IMR-90 (cell line): Measurements from ENCODE around the gene CCNO. TPM values are rescaled to one million over a fixed set of nuclear protein-coding genes. Genes with fewer than 3 reads are reported as not detected.

Experiments
- ATAC-seq: fragments of 200-7000 bp; cut with Tn5 transposase; 2 replicates; pipeline ENCODE4 v1.9.1; 2020; ENCODE audit warnings: low read depth, mild to moderate bottlenecking, moderate library complexity
- BruUV-seq: library from RNA; stranded (reverse); fragments of 400-500 nt; replicated peaks from 2 replicates; lab custom pipeline; 2021; lab: Mats Ljungman, UMichigan
- CTCF ChIA-PET: fragments of 300-600 bp; formaldehyde crosslinking; extraction: SDS; loops from one replicate; lab custom pipeline; 2021; ENCODE audit warnings: antibody characterized with exemption; lab: Yijun Ruan, JAX
- POLR2A ChIA-PET: fragments of 300-600 bp; sonication (Branson Sonifier 250); formaldehyde crosslinking; loops from one replicate; lab custom pipeline; 2022; ENCODE audit warnings: antibody characterized with exemption; ENCODE audit not compliant: unreplicated experiment; lab: Charles Lee
- DNase-seq: peaks from one replicate; pipeline ENCODE4 v3.0.0; 2013
- H2AFZ ChIP-seq: replicated peaks from 2 replicates; pipeline ENCODE3; 2013; ENCODE audit warnings: low read length, mild to moderate bottlenecking; ENCODE audit not compliant: poor library complexity
- H2AK5ac ChIP-seq: 2 replicates; pipeline ENCODE4 v1.6.1; 2013; ENCODE audit warnings: low read depth, low read length, inconsistent platforms
- H2AK9ac ChIP-seq: replicated peaks from 2 replicates; pipeline ENCODE3; 2013; ENCODE audit warnings: mild to moderate bottlenecking, low read depth, low read length, moderate library complexity; ENCODE audit not compliant: poor library complexity
- H2BK120ac ChIP-seq: 2 replicates; pipeline ENCODE4 v1.6.1; 2013; ENCODE audit warnings: low read depth, low read length, inconsistent platforms
- H2BK15ac ChIP-seq: 3 replicates; pipeline ENCODE4 v1.6.1; 2013; ENCODE audit warnings: low read depth, low read length, inconsistent platforms
- H2BK20ac ChIP-seq: 2 replicates; pipeline ENCODE4 v1.6.1; 2013; ENCODE audit warnings: low read depth, mild to moderate bottlenecking, inconsistent platforms, low read length, moderate library complexity
- H2BK5ac ChIP-seq: 2 replicates; pipeline ENCODE4 v1.6.1; 2013; ENCODE audit warnings: mild to moderate bottlenecking, low read depth, low read length, inconsistent platforms; ENCODE audit not compliant: poor library complexity, severe bottlenecking
- H3K14ac ChIP-seq: replicated peaks from 2 replicates; pipeline ENCODE4 v1.6.1; 2013; ENCODE audit warnings: low read depth, low read length, inconsistent platforms
- H3K18ac ChIP-seq: 2 replicates; pipeline ENCODE4 v1.6.1; 2013; ENCODE audit warnings: low read depth, low read length, control low read depth
- H3K23ac ChIP-seq: 2 replicates; pipeline ENCODE4 v1.6.1; 2013; ENCODE audit warnings: low read depth, low read length, inconsistent platforms
- H3K27ac ChIP-seq: 2 replicates; pipeline ENCODE4 v1.5.1; 2013; ENCODE audit warnings: mild to moderate bottlenecking, control low read depth, low read length; ENCODE audit not compliant: insufficient read depth
- H3K27me3 ChIP-seq: 2 replicates; pipeline ENCODE4 v1.6.1; 2013; ENCODE audit warnings: low read length; ENCODE audit not compliant: control insufficient read depth, insufficient read depth
- H3K36me3 ChIP-seq: 2 replicates; pipeline ENCODE4 v1.6.1; 2013; ENCODE audit warnings: low read length, mixed read lengths; ENCODE audit not compliant: control insufficient read depth, insufficient read depth
- H3K4ac ChIP-seq: 2 replicates; pipeline ENCODE4 v1.6.1; 2013; ENCODE audit warnings: low read depth, low read length, inconsistent platforms
- H3K4me1 ChIP-seq: 2 replicates; pipeline ENCODE4 v1.6.1; 2013; ENCODE audit warnings: low read length, mixed read lengths; ENCODE audit not compliant: control insufficient read depth, insufficient read depth
- H3K4me2 ChIP-seq: 2 replicates; pipeline ENCODE4 v1.6.1; 2013; ENCODE audit warnings: low read depth, mild to moderate bottlenecking, control low read depth, low read length, moderate library complexity
- H3K4me3 ChIP-seq: 2 replicates; pipeline ENCODE4 v1.5.1; 2013; ENCODE audit warnings: low read depth, mild to moderate bottlenecking, control low read depth, low read length, moderate library complexity; ENCODE audit not compliant: insufficient read depth
- H3K56ac ChIP-seq: 2 replicates; pipeline ENCODE4 v1.6.1; 2013; ENCODE audit warnings: low read length, inconsistent platforms; ENCODE audit not compliant: insufficient read depth; ENCODE audit errors: extremely low read depth
- H3K79me1 ChIP-seq, 2 experiments: 2 replicates each; pipeline ENCODE4 v1.6.1; 2013; ENCODE audit warnings: low read length in 2 of 2, inconsistent platforms in 1 of 2, low read depth in 1 of 2
- H3K9ac ChIP-seq: 2 replicates; pipeline ENCODE4 v1.6.1; 2013; ENCODE audit warnings: low read depth, low read length, control low read depth
- H3K9me1 ChIP-seq: 2 replicates; pipeline ENCODE4 v1.6.1; 2013; ENCODE audit warnings: low read length, inconsistent platforms; ENCODE audit not compliant: insufficient read depth
- H3K9me3 ChIP-seq: 2 replicates; pipeline ENCODE4 v1.6.1; 2013; ENCODE audit warnings: low read length; ENCODE audit not compliant: control insufficient read depth, insufficient read depth
- H4K20me1 ChIP-seq: 2 replicates; pipeline ENCODE4 v1.6.1; 2013; ENCODE audit warnings: low read length, inconsistent platforms; ENCODE audit not compliant: insufficient read depth
- H4K5ac ChIP-seq: 2 replicates; pipeline ENCODE4 v1.6.1; 2013; ENCODE audit warnings: mild to moderate bottlenecking, low read depth, low read length, control low read depth
- H4K8ac ChIP-seq, 2 experiments: 2 replicates each; pipeline ENCODE4 v1.6.1; 2013; ENCODE audit warnings: low read depth in 2 of 2, low read length in 2 of 2, control low read depth in 1 of 2, inconsistent platforms in 1 of 2
- H4K91ac ChIP-seq: 2 replicates; pipeline ENCODE4 v1.6.1; 2013; ENCODE audit warnings: low read depth, low read length, inconsistent platforms; ENCODE audit not compliant: insufficient read depth
- BHLHE40 ChIP-seq: fragments of 150-350 bp; IDR thresholded peaks from 2 replicates; pipeline ENCODE4 v1.6.1; 2016; ENCODE audit warnings: mild to moderate bottlenecking, low read depth, low read length
- MAFK ChIP-seq: IDR thresholded peaks from 2 replicates; pipeline ENCODE4 v1.6.1; 2012; ENCODE audit warnings: low read depth, low read length, improper control_type of control experiment
- MAZ ChIP-seq: IDR thresholded peaks from 2 replicates; pipeline ENCODE4 v1.6.1; 2012; ENCODE audit warnings: low read depth, mild to moderate bottlenecking, low read length, improper control_type of control experiment, moderate library complexity, borderline replicate concordance
- RFX5 ChIP-seq: IDR thresholded peaks from 2 replicates; pipeline ENCODE4 v1.8.0; 2012; ENCODE audit warnings: low read depth, mild to moderate bottlenecking, low read length, moderate library complexity
- SMC3 ChIP-seq: fragments of 150-350 bp; IDR thresholded peaks from 2 replicates; pipeline ENCODE4 v1.6.1; 2016; ENCODE audit warnings: low read depth, mild to moderate bottlenecking, antibody characterized with exemption, low read length, moderate library complexity
- WGBS, 2 experiments: methylation state at CpG; one replicate each; pipeline versions ENCODE4 v1.1.5 to v1.1.7; 2013; ENCODE audit warnings: missing lambda C conversion rate in 2 of 2; ENCODE audit not compliant: insufficient read length in 1 of 2; ENCODE audit errors: extremely low coverage in 2 of 2; 5-methylcytosine and 5-hydroxymethylcytosine counted together
- dilution Hi-C: fragments of 300-500 bp; cut with HindIII; formaldehyde crosslinking; loops from one replicate; pipeline ENCODE4 v1.14.3; 2018; ENCODE audit warnings: low sequenced_read_pairs; ENCODE audit not compliant: unreplicated experiment
- in situ Hi-C: fragments of 300-500 bp; cut with MboI; formaldehyde crosslinking; loops from 3 replicates; pipeline ENCODE4 v1.14.3; 2019; ENCODE audit warnings: low sequenced_read_pairs, inconsistent platforms, mixed read lengths
- intact Hi-C: fragments of 100-400 bp; cut with micrococcal nuclease; formaldehyde crosslinking; loops from 2 replicates; pipeline ENCODE4 v1.10.0; 2022
- polyA plus RNA-seq, 3 experiments: library from polyadenylated mRNA; depleted of rRNA; stranded (reverse); fragments of >200 nt; gene quantifications; 2 replicates each; pipeline ENCODE4 v1.2.3, GENCODE V29; 2012; ENCODE audit warnings: low replicate concordance in 1 of 3
- total RNA-seq: library from RNA; depleted of rRNA; stranded (reverse); fragments of >200 nt; gene quantifications from 2 replicates; pipeline ENCODE4 v1.2.3, GENCODE V29; 2012
- TF ChIP-seq, protein P1 (sequence below): fragments of 150-350 bp; IDR thresholded peaks from 2 replicates; pipeline ENCODE4 v1.6.1; 2016; ENCODE audit warnings: low read depth, mild to moderate bottlenecking, low read length, moderate library complexity, borderline replicate concordance

Gene CCNO
- total and polyA plus RNA-seq, 2 of the 4 experiments (the other 2 are of a cell fraction): 0.09 TPM; not detected in 1

DNA sequence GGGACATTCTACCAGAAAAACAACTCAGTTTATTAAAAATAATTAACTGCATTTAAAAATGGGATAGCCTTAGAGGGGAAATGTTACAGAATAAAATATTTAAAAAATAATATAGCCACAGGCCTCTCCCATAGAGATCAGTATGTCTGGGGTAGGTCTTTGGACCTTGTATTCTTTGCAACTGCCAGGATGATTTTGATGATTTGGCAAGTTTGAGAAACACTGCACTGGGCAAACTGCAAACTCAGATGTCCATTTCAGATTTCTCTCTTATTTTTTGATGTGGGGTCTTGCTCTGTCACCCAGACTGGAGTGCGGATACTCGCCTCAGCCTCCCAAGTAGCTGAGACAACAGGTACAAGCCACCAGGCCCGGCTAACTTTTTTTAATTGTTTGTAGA, 24.9 kb upstream of the CCNO start:
- Histone ChIP-seq H3K27ac (no peak overlapping the region), H3K56ac (no peak overlapping the region), H3K23ac (no peak overlapping the region), H3K9me1 (no peaks in the 10 kb centered on the region), H3K79me1 (no peaks in the 10 kb centered on the region), H3K4me3 (no peak overlapping the region), H4K5ac (no peak overlapping the region), H2AFZ (no peak overlapping the region), H4K20me1 (no peaks in the 10 kb centered on the region), H2BK15ac (no peak overlapping the region), H2BK20ac (no peak overlapping the region), H3K27me3 (no peaks in the 10 kb centered on the region), H2AK9ac (no peak overlapping the region), H3K9ac (no peak overlapping the region), H3K4me1 (no peaks in the 10 kb centered on the region), H3K4me2 (no peak overlapping the region), H4K8ac (no peak overlapping the region), H2AK5ac (no peak overlapping the region), H4K91ac (no peak overlapping the region), H2BK5ac (no peak overlapping the region), H2BK120ac (no peak overlapping the region), H3K36me3 (peaks cover 23% of the 10 kb centered on the region), H3K9me3 (no peaks in the 10 kb centered on the region), H3K18ac (no peak overlapping the region), H3K14ac (no peak overlapping the region), H3K4ac (no peak overlapping the region)
- intact Hi-C loops: loop anchor here (5.0 kb wide), 2 partner anchors 34 to 86 kb away; partner anchors contain the start of gene CDC20B
- no peak for ATAC-seq
- dilution Hi-C loops: no loop called here
- no CpG with 5 or more reads among the region's 3 CpGs for WGBS, 2 experiments
- TF ChIP-seq BHLHE40: no peak
- TF ChIP-seq, protein P1, sequence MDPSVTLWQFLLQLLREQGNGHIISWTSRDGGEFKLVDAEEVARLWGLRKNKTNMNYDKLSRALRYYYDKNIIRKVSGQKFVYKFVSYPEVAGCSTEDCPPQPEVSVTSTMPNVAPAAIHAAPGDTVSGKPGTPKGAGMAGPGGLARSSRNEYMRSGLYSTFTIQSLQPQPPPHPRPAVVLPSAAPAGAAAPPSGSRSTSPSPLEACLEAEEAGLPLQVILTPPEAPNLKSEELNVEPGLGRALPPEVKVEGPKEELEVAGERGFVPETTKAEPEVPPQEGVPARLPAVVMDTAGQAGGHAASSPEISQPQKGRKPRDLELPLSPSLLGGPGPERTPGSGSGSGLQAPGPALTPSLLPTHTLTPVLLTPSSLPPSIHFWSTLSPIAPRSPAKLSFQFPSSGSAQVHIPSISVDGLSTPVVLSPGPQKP: no peak
- no peak for TF ChIP-seq MAZ
- TF ChIP-seq SMC3: no peak
- TF ChIP-seq RFX5: no peak
- no peak for TF ChIP-seq MAFK
- in situ Hi-C loops: no loop called here
- ChIA-PET CTCF (no interaction called here), POLR2A (no interaction called here)
- no TSS peak for BruUV-seq
- no peak for DNase-seq
